ENCODE measurements around the gene CASP9. TPM values are rescaled to one million over a fixed set of nuclear protein-coding genes. Genes with fewer than 3 reads are reported as not detected.

The CASP9 gene
- total and polyA plus RNA-seq, 2 of the 13 experiments (the other 11 are each of a cell fraction or from before 2014, with no cell fraction given), result 8.5 to 11.5 TPM

DNA sequence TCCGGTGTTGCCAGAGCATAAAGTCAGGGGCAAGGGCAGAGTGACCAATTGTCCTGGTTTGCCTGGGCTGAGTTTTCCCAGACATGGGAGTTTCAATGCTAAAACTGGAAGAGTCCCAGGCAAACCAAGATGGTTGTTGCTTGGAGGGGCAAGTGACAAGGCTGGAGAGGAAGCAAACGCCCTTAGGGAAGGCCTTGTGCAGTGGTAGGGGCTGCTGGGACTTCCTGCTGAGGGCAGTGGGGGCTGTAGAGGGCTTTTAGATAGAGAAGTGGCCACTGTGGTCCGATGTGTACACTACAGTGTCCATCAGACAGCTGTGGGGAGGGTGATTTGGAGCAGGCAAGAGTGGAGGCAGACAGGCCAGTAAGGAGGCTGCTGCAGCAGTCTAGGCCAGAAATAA is 74.4 kb downstream of the CASP9 start:
- no peak; the same call in 2 of the 3 replicates for ATAC-seq

DNA sequence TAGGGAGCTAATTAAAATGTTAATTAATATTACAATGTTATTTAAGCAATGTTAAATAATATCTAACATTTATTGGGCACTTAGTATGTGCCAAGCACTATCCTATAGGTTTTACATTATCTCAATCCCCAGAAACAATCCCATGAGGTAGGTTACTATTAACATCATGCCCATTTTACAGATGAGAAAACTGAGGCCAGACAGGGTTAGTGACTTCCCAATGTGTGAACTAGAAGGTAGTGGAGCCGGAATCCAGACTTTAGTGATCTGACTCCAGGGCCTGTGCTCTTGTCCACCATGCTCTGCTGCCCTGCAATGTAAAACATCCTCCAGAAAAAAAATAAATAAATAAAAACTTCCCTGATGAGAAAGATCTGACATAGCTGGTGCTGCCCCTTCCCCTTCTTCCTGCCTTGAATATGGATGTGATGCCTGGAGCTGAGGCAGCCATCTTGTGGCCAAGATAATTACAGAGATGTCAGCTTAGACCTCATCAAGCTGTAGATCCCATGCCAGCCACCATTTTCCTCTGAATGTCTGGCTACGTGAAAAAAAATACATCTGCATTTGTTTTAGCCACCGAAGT is 75.0 kb downstream of the CASP9 start:
- Histone ChIP-seq H2AFZ (ENCODE audit: low read length) (no peak overlapping the region), H3K4me3 (replicated peaks in 1 of 3; ENCODE audit: insufficient read depth in 1 of 3, low read depth in 2 of 3, low read length in 3 of 3) (no peak overlapping the region), H3K27ac (ENCODE audit: extremely low read length, insufficient read depth, low read length) (no peak overlapping the region), H3K36me3 (replicated peaks in 1 of 2; ENCODE audit: control insufficient read depth in 1 of 2, insufficient read depth in 2 of 2, low read length in 2 of 2) (no peaks in the 10 kb centered on the region), H3K4me2 (ENCODE audit: low read depth, low read length) (no peak overlapping the region), H3K79me2 (ENCODE audit: insufficient read depth, low read length) (no peaks in the 10 kb centered on the region), H4K20me1 (ENCODE audit: insufficient read depth, low read length) (no peaks in the 10 kb centered on the region), H3K9ac (ENCODE audit: insufficient read depth, low read depth, low read length) (no peak overlapping the region), H3K4me1 (ENCODE audit: insufficient read depth, low read length) (peaks cover 7% of the 10 kb centered on the region), H3K9me3 (ENCODE audit: low read length) (no peaks in the 10 kb centered on the region), H3K27me3 (ENCODE audit: control insufficient read depth in 1 of 2, insufficient read depth in 2 of 2, low read length in 2 of 2) (no peaks in the 10 kb centered on the region; a peak in 1 of 5 replicates)
- TF ChIP-seq ISL2 (CRISPR knock-in tag; IDR thresholded peaks at IDR 0.05) (no peak), CHD4 (IDR thresholded peaks at IDR 0.05; ENCODE audit: borderline replicate concordance, low read length) (0 out of 2 replicates have a peak, but pooled peaks have one; percentile 50), ZNF629 (CRISPR knock-in tag; conservative IDR thresholded peaks at IDR 0.05) (peak; percentile 84)
- BruUV-seq (replicated peaks), result no TSS peak
- FAIRE-seq (no peak), ATAC-seq (no peak), DNase-seq (ENCODE audit: low spot score) (no peak)
- 42% methylated on average over 3 of the region's 3 CpGs for WGBS (ENCODE audit: low lambda C conversion rate)
- CTCF ChIA-PET (ENCODE audit: low intra/inter-chr PET ratio, low total read pairs), result no interaction called here
- intact Hi-C loops (cut with micrococcal nuclease; ENCODE audit: unreplicated experiment), result no loop called here
- in situ Hi-C loops (cut with HindIII; ENCODE audit: extremely low pct_ligation_motif_present, low pct_unique_long_range_greater_than_20kb), result no loop called here
- POLR2A ChIA-PET, result no interaction called here

More for the DNA sequence above, 74.4 kb downstream of the CASP9 start:
- Histone ChIP-seq H3K4me3 (replicated peaks in 1 of 3; ENCODE audit: insufficient read depth in 1 of 3, low read depth in 2 of 3, low read length in 3 of 3) (no peak overlapping the region), H3K27me3 (ENCODE audit: control insufficient read depth in 1 of 2, insufficient read depth in 2 of 2, low read length in 2 of 2) (no peaks in the 10 kb centered on the region; a peak in 1 of 5 replicates), H4K20me1 (ENCODE audit: insufficient read depth, low read length) (no peaks in the 10 kb centered on the region), H3K4me2 (ENCODE audit: low read depth, low read length) (no peak overlapping the region), H3K36me3 (replicated peaks in 1 of 2; ENCODE audit: control insufficient read depth in 1 of 2, insufficient read depth in 2 of 2, low read length in 2 of 2) (no peaks in the 10 kb centered on the region), H3K79me2 (ENCODE audit: insufficient read depth, low read length) (no peaks in the 10 kb centered on the region), H2AFZ (ENCODE audit: low read length) (no peak overlapping the region), H3K4me1 (ENCODE audit: insufficient read depth, low read length) (peaks cover 7% of the 10 kb centered on the region), H3K9me3 (ENCODE audit: low read length) (no peaks in the 10 kb centered on the region), H3K27ac (ENCODE audit: extremely low read length, insufficient read depth, low read length) (no peak overlapping the region), H3K9ac (ENCODE audit: insufficient read depth, low read depth, low read length) (no peak overlapping the region)
- FAIRE-seq, result no peak
- ChIA-PET POLR2A (no interaction called here), CTCF (ENCODE audit: low intra/inter-chr PET ratio, low total read pairs) (no interaction called here)
- WGBS (ENCODE audit: low lambda C conversion rate), result 37% methylated on average over 3 of the region's 3 CpGs
- BruUV-seq (replicated peaks), result no TSS peak
- TF ChIP-seq ZFAT (CRISPR knock-in tag; conservative IDR thresholded peaks at IDR 0.05) (no peak), STAG1 (CRISPR knock-in tag; IDR thresholded peaks at IDR 0.05) (no peak), ZNF296 (CRISPR knock-in tag; conservative IDR thresholded peaks at IDR 0.05) (no peak), ARNTL (CRISPR knock-in tag; IDR thresholded peaks at IDR 0.05) (no peak), SMAD3 (CRISPR knock-in tag; IDR thresholded peaks at IDR 0.05) (no peak)
- intact Hi-C loops (cut with micrococcal nuclease; ENCODE audit: unreplicated experiment), result no loop called here
- in situ Hi-C loops (cut with HindIII; ENCODE audit: extremely low pct_ligation_motif_present, low pct_unique_long_range_greater_than_20kb), result no loop called here
- DNase-seq (ENCODE audit: low spot score), result no peak

Measured in HepG2 (cell line).